Suprapubic skin (tissue), 4 donors: Measurements from ENCODE around the gene GABRP.

Source experiments
- POLR2A ChIP-seq, 2 donors: fragments of 450-650 bp; IDR thresholded peaks; one replicate each; pipeline ENCODE4 v1.6.1; 2017; ENCODE audit warnings: antibody characterized with exemption in 2 of 2, mild to moderate bottlenecking in 2 of 2, moderate library complexity in 2 of 2
- POLR2AphosphoS5 ChIP-seq, 3 donors: sonication (generic); formaldehyde crosslinking; IDR thresholded peaks; one replicate each; pipeline ENCODE4 v1.6.1; 2017; ENCODE audit warnings: antibody characterized with exemption in 3 of 3
- TF ChIP-seq, protein P1 (sequence below), 2 donors: fragments of 200-600 bp in 1 of 2; fragments of 450-650 bp in 1 of 2; sonication (generic) in 1 of 2; IDR thresholded peaks; one replicate each; pipeline ENCODE4 v1.5.1; 2016 to 2019; ENCODE audit warnings: antibody characterized with exemption in 2 of 2, mild to moderate bottlenecking in 1 of 2, moderate library complexity in 1 of 2

DNA sequence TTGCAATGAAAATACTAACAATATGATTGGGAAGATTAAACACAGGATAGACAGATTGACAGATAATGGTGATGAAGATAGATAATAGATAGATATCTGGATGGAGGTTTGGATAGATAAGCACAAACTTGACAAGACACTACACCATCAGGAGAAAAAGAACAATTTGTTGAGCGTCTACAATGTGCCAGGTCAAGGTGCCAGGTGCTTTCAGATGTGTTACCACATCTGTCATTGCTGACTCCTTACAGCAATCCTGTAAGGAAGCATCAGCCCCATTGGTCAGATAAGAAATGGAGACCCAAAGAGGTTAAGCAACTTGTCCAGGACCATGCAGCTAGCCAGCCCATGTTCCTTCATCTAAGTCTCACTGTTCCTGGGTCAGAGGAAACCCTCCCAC lies 1.6 kb upstream of the GABRP start:
- TF ChIP-seq, protein P1, sequence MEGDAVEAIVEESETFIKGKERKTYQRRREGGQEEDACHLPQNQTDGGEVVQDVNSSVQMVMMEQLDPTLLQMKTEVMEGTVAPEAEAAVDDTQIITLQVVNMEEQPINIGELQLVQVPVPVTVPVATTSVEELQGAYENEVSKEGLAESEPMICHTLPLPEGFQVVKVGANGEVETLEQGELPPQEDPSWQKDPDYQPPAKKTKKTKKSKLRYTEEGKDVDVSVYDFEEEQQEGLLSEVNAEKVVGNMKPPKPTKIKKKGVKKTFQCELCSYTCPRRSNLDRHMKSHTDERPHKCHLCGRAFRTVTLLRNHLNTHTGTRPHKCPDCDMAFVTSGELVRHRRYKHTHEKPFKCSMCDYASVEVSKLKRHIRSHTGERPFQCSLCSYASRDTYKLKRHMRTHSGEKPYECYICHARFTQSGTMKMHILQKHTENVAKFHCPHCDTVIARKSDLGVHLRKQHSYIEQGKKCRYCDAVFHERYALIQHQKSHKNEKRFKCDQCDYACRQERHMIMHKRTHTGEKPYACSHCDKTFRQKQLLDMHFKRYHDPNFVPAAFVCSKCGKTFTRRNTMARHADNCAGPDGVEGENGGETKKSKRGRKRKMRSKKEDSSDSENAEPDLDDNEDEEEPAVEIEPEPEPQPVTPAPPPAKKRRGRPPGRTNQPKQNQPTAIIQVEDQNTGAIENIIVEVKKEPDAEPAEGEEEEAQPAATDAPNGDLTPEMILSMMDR (IDR thresholded peaks at IDR 0.05): no peak
- TF ChIP-seq POLR2A (IDR thresholded peaks at IDR 0.05) (no peak), POLR2AphosphoS5 (IDR thresholded peaks at IDR 0.05) (no peak)
